Measurements from ENCODE around the gene C15orf61.

DNA sequence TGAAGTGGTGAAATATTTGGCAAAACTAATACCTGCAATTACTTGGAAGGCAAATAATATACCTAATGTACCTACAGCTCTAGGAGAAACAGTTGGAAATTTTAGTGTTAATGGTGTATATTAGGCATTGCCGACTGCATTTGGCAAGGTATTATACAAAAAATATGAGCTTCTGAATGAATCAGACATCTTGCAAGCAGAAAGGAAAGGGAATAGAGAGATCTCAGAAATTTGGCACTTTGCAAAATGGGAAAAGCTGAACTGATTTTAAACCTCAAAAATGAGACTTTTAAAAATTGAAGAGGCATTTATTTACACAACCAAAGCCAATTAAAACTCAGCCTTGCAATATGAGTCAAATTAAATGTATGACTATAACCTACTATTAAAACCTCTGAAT, 40.2 kb upstream of the C15orf61 start:
- TF ChIP-seq, protein P1, sequence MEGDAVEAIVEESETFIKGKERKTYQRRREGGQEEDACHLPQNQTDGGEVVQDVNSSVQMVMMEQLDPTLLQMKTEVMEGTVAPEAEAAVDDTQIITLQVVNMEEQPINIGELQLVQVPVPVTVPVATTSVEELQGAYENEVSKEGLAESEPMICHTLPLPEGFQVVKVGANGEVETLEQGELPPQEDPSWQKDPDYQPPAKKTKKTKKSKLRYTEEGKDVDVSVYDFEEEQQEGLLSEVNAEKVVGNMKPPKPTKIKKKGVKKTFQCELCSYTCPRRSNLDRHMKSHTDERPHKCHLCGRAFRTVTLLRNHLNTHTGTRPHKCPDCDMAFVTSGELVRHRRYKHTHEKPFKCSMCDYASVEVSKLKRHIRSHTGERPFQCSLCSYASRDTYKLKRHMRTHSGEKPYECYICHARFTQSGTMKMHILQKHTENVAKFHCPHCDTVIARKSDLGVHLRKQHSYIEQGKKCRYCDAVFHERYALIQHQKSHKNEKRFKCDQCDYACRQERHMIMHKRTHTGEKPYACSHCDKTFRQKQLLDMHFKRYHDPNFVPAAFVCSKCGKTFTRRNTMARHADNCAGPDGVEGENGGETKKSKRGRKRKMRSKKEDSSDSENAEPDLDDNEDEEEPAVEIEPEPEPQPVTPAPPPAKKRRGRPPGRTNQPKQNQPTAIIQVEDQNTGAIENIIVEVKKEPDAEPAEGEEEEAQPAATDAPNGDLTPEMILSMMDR (IDR thresholded peaks at IDR 0.05) = no peak
- TF ChIP-seq TCF7L2 (IDR thresholded peaks at IDR 0.05; ENCODE audit: low read depth, low read length) = no peak
- TF ChIP-seq SIN3A (IDR thresholded peaks at IDR 0.05; ENCODE audit: borderline replicate concordance, insufficient read depth, low read depth, low read length) = no peak

Data from Panc1 (cell line).